DND-41 (cell line): ENCODE measurements around the gene CTSD.

Experiments used
- CTCF ChIP-seq: IDR thresholded peaks from 2 replicates; pipeline ENCODE4 v1.5.1; 2012; ENCODE audit warnings: borderline replicate concordance, low read length, moderate library complexity, mild to moderate bottlenecking; ENCODE audit not compliant: poor library complexity, severe bottlenecking; ENCODE audit errors: extremely low read depth
- EZH2 ChIP-seq: IDR thresholded peaks from 3 replicates; pipeline ENCODE4 v1.6.1; 2012; ENCODE audit warnings: borderline replicate concordance, low read depth, mild to moderate bottlenecking, moderate library complexity, low read length, inconsistent platforms; ENCODE audit not compliant: severe bottlenecking

DNA sequence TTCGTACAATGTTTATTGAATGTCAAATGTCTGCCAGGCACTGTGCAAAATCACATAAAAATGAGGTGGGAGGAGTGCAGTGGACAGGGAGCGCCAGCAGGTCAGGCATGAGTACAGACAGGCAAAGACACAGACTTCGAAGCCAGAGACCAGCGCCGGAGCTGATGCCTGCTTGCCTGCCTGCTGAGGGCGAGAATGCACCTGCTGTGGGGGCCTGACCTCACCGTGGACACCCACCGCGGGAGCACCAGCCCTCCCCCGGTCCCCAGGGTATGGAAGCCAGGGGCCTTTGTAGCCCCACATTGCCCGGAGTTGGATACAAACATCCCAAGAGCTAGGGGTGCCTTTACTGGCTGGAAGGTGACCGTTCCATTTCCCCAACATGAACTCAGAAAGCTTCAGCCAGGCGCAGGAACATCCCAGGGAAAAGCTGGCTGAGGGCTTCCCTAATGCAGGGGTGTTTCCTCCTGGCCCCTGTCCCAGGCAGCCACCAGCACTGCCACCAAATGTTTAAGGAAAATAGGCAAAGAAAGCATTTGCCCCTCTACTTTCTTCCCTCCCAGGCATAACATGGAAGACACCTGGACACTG lies 31.2 kb downstream of the CTSD start:
- TF ChIP-seq CTCF = no peak
- TF ChIP-seq EZH2 = no peak
